ENCODE data around the gene CD7.

The CD7 gene

DNA sequence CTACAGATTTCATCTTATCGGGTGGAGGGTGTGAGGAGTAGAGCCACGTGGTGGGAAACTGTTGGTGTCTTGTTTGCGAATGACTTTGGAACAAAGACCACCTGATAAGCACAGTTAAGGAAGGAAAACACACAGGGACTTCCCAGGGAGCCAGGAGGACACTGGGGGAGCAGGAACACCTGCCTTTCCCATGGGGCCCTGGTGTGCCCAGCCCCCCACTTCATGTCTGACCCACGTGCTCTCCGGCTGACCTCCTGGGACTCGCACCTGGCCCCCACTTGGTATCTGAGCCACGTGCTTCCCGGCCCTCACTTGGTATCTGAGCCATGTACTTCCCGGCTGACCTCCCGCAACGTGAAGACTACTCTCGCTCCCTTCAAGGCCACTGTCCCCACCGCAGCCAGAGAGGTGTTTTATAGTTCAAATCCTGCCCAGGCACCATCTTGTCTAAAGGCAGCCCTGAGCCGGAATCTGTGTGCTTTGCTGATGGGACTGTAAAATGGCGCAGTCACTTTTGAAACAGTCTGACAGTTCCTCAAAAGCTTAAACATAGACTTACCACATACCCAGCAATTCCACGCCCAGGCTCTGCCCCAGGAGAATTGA lies 38.5 kb downstream of the CD7 start:
- H3K27ac ChIP-seq (ENCODE audit: low read length) = no peak overlapping the region
- no peak overlapping the region; the same call in none of the 2 replicates for H3K4me2 ChIP-seq (ENCODE audit: low read length)

DNA sequence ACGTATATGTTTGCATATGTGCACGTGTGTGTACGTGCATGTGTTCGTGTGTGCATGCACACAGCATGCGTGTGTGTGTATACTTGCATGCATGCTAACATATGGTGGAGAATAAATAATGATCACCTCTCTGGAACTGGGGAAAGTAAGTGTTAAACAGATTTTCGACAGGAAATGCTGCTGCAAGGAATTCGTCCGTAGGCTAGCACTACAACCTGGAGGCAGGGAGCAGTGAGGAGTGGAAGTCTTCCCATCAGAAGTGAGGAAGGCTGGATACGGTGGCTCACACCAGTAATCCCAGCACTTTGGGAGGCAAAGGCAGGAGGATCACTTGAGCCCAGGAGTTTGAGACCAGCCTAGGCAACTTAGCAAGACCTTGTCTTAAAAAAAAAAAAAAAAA lies 39.1 kb downstream of the CD7 start:
- H3K27me3 ChIP-seq (ENCODE audit: low read depth, low read length) = peaks cover 13% of the 10 kb centered on the region; the same call in 1 of the 2 replicates
- no peak overlapping the region for H3K4me2 ChIP-seq (ENCODE audit: low read length)
- peaks cover 1% of the 10 kb centered on the region; the same call in 1 of the 2 replicates for H3K79me2 ChIP-seq (ENCODE audit: low read length)
- TF ChIP-seq, protein P1, sequence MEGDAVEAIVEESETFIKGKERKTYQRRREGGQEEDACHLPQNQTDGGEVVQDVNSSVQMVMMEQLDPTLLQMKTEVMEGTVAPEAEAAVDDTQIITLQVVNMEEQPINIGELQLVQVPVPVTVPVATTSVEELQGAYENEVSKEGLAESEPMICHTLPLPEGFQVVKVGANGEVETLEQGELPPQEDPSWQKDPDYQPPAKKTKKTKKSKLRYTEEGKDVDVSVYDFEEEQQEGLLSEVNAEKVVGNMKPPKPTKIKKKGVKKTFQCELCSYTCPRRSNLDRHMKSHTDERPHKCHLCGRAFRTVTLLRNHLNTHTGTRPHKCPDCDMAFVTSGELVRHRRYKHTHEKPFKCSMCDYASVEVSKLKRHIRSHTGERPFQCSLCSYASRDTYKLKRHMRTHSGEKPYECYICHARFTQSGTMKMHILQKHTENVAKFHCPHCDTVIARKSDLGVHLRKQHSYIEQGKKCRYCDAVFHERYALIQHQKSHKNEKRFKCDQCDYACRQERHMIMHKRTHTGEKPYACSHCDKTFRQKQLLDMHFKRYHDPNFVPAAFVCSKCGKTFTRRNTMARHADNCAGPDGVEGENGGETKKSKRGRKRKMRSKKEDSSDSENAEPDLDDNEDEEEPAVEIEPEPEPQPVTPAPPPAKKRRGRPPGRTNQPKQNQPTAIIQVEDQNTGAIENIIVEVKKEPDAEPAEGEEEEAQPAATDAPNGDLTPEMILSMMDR (IDR thresholded peaks at IDR 0.05; ENCODE audit: low read depth, low read length) = no peak
- no peak for TF ChIP-seq EZH2phosphoT487 (IDR thresholded peaks at IDR 0.05; ENCODE audit: low read depth)
- H3K9ac ChIP-seq (ENCODE audit: low read length) = no peak overlapping the region
- H3K4me1 ChIP-seq (ENCODE audit: low read length) = peaks cover 17% of the 10 kb centered on the region
- H3K36me3 ChIP-seq (replicated peaks; ENCODE audit: low read depth, low read length) = no peaks in the 10 kb centered on the region
- no peak overlapping the region for H3K4me3 ChIP-seq (ENCODE audit: low read length)
- no peaks in the 10 kb centered on the region for H3K9me3 ChIP-seq (ENCODE audit: insufficient read depth, low read length)
- H4K20me1 ChIP-seq (ENCODE audit: insufficient read depth, low read length) = no peaks in the 10 kb centered on the region
- no peak overlapping the region for H3K27ac ChIP-seq (ENCODE audit: low read length)
- no peak overlapping the region for H2AFZ ChIP-seq (ENCODE audit: low read depth, low read length)

More for the DNA sequence above, 38.5 kb downstream of the CD7 start:
- peaks cover 16% of the 10 kb centered on the region for H3K4me1 ChIP-seq (ENCODE audit: low read length)
- H3K27me3 ChIP-seq (ENCODE audit: low read depth, low read length) = peaks cover 13% of the 10 kb centered on the region; the same call in 1 of the 2 replicates
- no peak overlapping the region for H3K9ac ChIP-seq (ENCODE audit: low read length)
- H3K36me3 ChIP-seq (replicated peaks; ENCODE audit: low read depth, low read length) = no peaks in the 10 kb centered on the region
- no peak overlapping the region for H2AFZ ChIP-seq (ENCODE audit: low read depth, low read length)
- no peaks in the 10 kb centered on the region for H4K20me1 ChIP-seq (ENCODE audit: insufficient read depth, low read length)
- no peaks in the 10 kb centered on the region for H3K9me3 ChIP-seq (ENCODE audit: insufficient read depth, low read length)
- TF ChIP-seq EZH2phosphoT487 (IDR thresholded peaks at IDR 0.05; ENCODE audit: low read depth) = no peak
- TF ChIP-seq, protein P1 (IDR thresholded peaks at IDR 0.05; ENCODE audit: low read depth, low read length) = no peak
- no peaks in the 10 kb centered on the region for H3K79me2 ChIP-seq (ENCODE audit: low read length)
- H3K4me3 ChIP-seq (ENCODE audit: low read length) = no peak overlapping the region

DNA sequence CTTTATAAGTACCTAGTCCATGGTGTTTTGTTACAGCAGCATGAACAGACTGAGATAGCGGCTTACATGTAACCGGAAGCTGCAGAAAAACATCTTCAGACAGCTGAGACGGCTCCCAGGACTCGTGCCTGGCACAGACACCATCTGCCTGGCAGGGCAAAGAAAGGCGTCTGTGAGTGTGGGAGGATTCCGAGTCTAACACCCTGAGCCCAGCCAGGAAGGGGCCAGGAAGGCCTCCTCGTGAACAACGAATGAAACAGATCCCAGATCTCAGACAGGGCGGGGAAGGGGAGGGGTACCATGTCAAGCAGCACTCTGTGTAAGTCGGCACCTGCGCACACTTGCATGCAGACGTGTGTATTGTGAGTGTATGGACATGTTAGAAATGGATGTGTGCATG lies 39.6 kb downstream of the CD7 start:
- Histone ChIP-seq H3K79me2 (ENCODE audit: low read length) (peaks cover 6% of the 10 kb centered on the region), H3K4me3 (ENCODE audit: low read length) (no peak overlapping the region), H3K36me3 (replicated peaks; ENCODE audit: low read depth, low read length) (no peaks in the 10 kb centered on the region), H3K4me1 (ENCODE audit: low read length) (peaks cover 17% of the 10 kb centered on the region), H2AFZ (ENCODE audit: low read depth, low read length) (no peak overlapping the region), H3K9ac (ENCODE audit: low read length) (no peak overlapping the region), H4K20me1 (ENCODE audit: insufficient read depth, low read length) (no peaks in the 10 kb centered on the region), H3K27ac (ENCODE audit: low read length) (no peak overlapping the region), H3K4me2 (ENCODE audit: low read length) (no peak overlapping the region), H3K27me3 (ENCODE audit: low read depth, low read length) (peaks cover 13% of the 10 kb centered on the region; the same call in 1 of the 2 replicates), H3K9me3 (ENCODE audit: insufficient read depth, low read length) (no peaks in the 10 kb centered on the region)
- TF ChIP-seq, protein P1 (IDR thresholded peaks at IDR 0.05; ENCODE audit: low read depth, low read length) = no peak
- no peak for TF ChIP-seq EZH2phosphoT487 (IDR thresholded peaks at IDR 0.05; ENCODE audit: low read depth)

DNA sequence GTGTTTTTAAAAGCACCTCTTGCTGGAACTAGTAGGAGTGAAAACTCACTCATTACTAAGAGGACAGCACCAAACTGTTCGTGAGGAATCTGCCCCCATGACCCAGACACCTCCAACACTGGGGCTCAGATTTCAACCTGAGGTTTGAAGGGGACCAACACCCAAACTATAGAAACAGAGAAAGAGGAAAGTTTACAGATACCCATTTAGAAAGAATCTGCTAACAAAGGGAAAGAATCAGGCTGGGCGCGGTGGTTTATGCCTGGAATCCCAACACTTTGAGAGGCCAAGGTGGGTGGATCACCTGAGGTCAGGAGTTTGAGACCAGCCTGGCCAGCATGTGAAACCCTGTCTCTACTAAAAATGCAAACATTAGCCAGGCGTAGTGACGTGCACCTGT lies 40.5 kb downstream of the CD7 start:
- TF ChIP-seq, protein P1 (IDR thresholded peaks at IDR 0.05; ENCODE audit: low read depth, low read length) = no peak
- TF ChIP-seq EZH2phosphoT487 (IDR thresholded peaks at IDR 0.05; ENCODE audit: low read depth) = no peak
- peaks cover 23% of the 10 kb centered on the region for H3K4me1 ChIP-seq (ENCODE audit: low read length)
- H3K9me3 ChIP-seq (ENCODE audit: insufficient read depth, low read length) = no peaks in the 10 kb centered on the region
- no peak overlapping the region for H3K4me2 ChIP-seq (ENCODE audit: low read length)
- H3K36me3 ChIP-seq (replicated peaks; ENCODE audit: low read depth, low read length) = peaks cover under 1% of the 10 kb centered on the region
- no peak overlapping the region for H3K9ac ChIP-seq (ENCODE audit: low read length)
- peaks cover 7% of the 10 kb centered on the region for H4K20me1 ChIP-seq (ENCODE audit: insufficient read depth, low read length)
- no peak overlapping the region for H3K4me3 ChIP-seq (ENCODE audit: low read length)
- no peak overlapping the region for H2AFZ ChIP-seq (ENCODE audit: low read depth, low read length)
- H3K27me3 ChIP-seq (ENCODE audit: low read depth, low read length) = peaks cover 13% of the 10 kb centered on the region; the same call in 1 of the 2 replicates
- H3K27ac ChIP-seq (ENCODE audit: low read length) = no peak overlapping the region
- peaks cover 14% of the 10 kb centered on the region for H3K79me2 ChIP-seq (ENCODE audit: low read length)
